ENCODE data around the gene DPYD.
A peak's percentile ranks its signal among the peaks of the same experiment; 100 is the strongest.

DPYD gene

DNA sequence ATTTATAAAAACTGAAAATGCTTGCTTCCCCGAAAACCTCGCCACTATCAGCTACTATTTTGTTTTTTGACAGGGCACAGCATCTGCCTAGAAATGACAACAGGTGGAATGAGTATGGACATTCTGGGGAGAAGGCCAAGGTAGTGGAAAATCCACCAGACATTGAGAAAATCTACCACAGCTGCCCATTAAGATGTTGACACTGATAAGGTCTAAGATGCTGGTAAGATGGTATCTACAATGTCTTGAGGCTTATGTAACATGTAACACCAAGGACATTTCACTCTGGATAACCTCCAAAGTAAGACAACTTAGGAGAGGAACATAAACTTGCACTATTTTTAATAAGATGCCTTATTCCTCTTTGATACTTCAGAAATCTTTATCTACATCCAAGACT lies 825.1 kb downstream of the DPYD start:
- H3K4me3 ChIP-seq (ENCODE audit: low read length) = no peak overlapping the region
- TF ChIP-seq, protein P1, sequence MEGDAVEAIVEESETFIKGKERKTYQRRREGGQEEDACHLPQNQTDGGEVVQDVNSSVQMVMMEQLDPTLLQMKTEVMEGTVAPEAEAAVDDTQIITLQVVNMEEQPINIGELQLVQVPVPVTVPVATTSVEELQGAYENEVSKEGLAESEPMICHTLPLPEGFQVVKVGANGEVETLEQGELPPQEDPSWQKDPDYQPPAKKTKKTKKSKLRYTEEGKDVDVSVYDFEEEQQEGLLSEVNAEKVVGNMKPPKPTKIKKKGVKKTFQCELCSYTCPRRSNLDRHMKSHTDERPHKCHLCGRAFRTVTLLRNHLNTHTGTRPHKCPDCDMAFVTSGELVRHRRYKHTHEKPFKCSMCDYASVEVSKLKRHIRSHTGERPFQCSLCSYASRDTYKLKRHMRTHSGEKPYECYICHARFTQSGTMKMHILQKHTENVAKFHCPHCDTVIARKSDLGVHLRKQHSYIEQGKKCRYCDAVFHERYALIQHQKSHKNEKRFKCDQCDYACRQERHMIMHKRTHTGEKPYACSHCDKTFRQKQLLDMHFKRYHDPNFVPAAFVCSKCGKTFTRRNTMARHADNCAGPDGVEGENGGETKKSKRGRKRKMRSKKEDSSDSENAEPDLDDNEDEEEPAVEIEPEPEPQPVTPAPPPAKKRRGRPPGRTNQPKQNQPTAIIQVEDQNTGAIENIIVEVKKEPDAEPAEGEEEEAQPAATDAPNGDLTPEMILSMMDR (conservative IDR thresholded peaks at IDR 0.05; ENCODE audit: low read depth, low read length) = no peak
- DNase-seq (ENCODE audit: low read depth) = no peak

DNA sequence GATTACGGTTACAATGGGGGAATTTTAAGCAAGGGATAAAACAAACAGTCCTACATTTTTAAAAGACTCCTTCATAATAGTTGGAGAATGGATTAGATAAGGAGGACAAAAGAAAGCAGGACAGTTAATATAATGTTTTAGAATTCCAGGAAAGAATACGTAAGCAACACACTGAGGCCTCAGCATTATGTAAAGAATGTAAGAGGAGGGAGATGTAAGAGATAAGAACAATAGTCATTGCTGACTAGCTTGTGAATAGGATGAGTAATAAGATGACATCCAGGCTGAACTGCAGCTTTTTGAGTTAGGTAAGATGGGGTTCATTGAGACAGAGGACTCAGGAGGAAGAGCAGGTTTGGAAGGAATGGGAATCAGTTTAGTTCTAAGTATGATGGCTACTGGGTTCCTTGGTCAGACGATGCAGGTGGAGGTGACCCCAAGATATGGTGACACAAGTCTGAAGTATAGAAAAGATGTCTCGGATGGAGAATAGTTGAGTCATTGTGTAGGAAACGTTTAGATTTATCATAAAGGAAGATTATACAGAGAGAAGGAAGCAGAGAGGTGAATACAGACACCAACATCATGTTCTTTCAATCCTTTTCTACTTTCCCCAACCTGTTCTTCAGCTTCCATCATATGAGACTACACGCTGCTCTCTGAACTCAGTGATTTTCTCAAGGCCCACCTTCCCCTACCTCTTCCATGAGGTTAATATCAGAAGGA lies 826.4 kb downstream of the DPYD start:
- no peak overlapping the region for H3K4me3 ChIP-seq (ENCODE audit: low read length)
- peak; percentile 16 for DNase-seq (ENCODE audit: low read depth)
- TF ChIP-seq, protein P1 (conservative IDR thresholded peaks at IDR 0.05; ENCODE audit: low read depth, low read length) = no peak

DNA sequence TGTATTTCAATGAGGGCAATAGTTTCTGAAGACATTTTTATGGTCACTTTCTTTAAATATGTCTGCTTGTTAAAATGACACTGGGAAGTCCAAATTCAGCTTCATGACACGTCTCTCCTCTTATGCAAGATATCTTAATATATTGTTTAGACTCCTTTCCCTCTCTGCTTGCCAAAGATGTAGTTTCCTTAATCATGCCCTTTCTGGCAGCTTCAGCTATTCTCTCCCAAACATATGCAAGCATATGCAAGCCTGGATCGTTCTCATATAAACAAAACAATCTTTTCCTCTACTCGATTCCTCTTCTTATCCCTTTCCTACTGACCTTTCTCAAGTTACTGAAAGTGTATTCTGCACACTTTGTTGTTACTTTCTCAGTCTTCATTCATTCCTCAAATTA lies 827.1 kb downstream of the DPYD start:
- TF ChIP-seq, protein P1 (conservative IDR thresholded peaks at IDR 0.05; ENCODE audit: low read depth, low read length) = no peak
- H3K4me3 ChIP-seq (ENCODE audit: low read length) = no peak overlapping the region
- no peak for DNase-seq (ENCODE audit: low read depth)

DNA sequence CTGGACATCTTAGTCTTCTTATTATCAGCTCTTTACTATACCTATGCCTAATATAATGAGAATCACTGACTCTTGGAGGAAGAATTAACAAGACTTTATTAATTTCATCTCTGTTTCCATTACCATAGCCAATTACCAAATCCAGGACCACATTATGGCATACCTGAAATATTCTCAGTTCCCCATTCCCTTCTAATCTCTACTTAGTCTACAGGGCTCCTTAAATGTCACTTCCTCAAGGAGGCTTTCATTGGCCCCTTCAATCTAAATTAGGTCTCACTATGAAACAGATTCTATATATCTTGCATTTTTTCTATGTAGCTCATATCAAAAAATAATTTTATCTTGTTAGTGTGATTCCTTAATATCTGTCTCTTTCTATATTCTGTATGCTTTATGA lies 828.0 kb downstream of the DPYD start:
- TF ChIP-seq, protein P1 (conservative IDR thresholded peaks at IDR 0.05; ENCODE audit: low read depth, low read length) = no peak
- DNase-seq (ENCODE audit: low read depth) = no peak
- no peak overlapping the region for H3K4me3 ChIP-seq (ENCODE audit: low read length)

DNA sequence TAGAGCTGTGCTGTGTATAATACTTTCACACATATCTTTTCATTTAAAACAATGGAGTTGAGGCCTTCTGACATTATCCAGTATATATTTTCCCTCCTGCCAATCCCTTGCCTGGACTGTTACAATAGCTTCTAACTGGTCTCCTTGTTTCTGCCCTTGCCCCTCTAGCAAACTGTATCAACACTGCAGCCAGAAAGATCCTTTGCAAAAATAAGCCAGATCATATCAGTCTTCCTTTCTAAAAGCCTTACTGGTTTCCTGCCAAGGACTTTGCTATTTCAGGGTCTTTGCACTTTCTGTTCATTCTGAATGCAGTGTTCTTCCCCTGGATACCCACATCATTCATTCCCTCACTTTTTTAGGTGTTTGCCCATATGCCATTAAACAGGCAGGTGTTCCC lies 829.2 kb downstream of the DPYD start:
- no peak for DNase-seq (ENCODE audit: low read depth)
- TF ChIP-seq, protein P1 (conservative IDR thresholded peaks at IDR 0.05; ENCODE audit: low read depth, low read length) = no peak
- H3K4me3 ChIP-seq (ENCODE audit: low read length) = no peak overlapping the region

DNA sequence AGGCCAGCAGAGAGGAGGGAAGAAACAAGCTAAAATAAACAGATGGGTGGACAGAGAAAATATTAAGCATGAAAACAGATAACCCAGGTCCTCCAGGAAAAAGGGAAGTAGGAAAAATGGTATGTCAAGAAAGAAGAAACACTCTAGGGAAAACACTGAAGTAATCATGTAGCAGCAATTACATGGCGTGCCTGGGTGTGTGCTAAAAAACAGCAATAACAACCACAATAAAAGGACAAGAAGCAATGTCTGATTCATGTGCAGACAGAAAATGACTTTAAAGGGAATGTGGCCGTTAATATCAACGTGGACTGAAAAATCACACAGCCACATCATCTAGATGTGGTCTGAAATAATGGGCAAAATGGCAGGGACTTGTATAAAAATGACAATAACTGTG lies 829.6 kb downstream of the DPYD start:
- DNase-seq (ENCODE audit: low read depth) = no peak
- TF ChIP-seq, protein P1 (conservative IDR thresholded peaks at IDR 0.05; ENCODE audit: low read depth, low read length) = no peak
- no peak overlapping the region for H3K4me3 ChIP-seq (ENCODE audit: low read length)

DNA sequence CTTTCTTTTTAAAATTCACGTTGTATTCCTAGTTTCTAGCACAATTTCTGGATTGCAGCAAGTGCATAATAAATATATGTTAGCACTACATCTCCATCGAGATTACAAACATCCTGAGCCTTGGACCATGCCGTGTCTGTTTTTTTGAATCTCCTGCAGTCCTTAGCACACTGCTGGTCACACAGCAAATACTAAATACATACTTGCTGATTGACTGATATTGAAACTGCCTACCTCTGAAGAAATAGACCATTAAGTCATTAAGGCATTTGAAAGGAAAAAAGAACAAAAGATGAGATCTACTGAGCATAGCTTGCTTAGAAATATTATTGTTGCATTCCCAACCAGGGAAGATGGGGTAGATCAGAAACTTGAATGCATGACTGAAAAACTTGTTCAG lies 830.1 kb downstream of the DPYD start:
- DNase-seq (ENCODE audit: low read depth) = no peak
- TF ChIP-seq, protein P1 (conservative IDR thresholded peaks at IDR 0.05; ENCODE audit: low read depth, low read length) = no peak

More for the DNA sequence above, 830.1 kb downstream of the DPYD start:
- H3K4me3 ChIP-seq (ENCODE audit: low read length) = no peak overlapping the region

Measured in retinal pigment epithelial cell (primary cell).